GM13976 (cell line): Measurements from ENCODE around the gene WDR46.
A peak's percentile ranks its signal among the peaks of the same experiment; 100 is the strongest.

Experiments
- DNase-seq: peaks from one replicate; pipeline ENCODE4 v3.0.0; 2012; ENCODE audit warnings: low spot score
- CTCF ChIP-seq: IDR thresholded peaks from 2 replicates; pipeline ENCODE4 v1.5.1; 2012; ENCODE audit warnings: borderline replicate concordance, mild to moderate bottlenecking; ENCODE audit not compliant: insufficient read depth; ENCODE audit errors: extremely low read depth, missing control alignments, control extremely low read depth
- in situ Hi-C: fragments of 300-500 bp; cut with MboI; formaldehyde crosslinking; loops from one replicate; pipeline ENCODE4 v1.12.0; 2022; ENCODE audit warnings: low sequenced_read_pairs, mixed read lengths, inconsistent platforms; ENCODE audit not compliant: unreplicated experiment

WDR46 gene

DNA sequence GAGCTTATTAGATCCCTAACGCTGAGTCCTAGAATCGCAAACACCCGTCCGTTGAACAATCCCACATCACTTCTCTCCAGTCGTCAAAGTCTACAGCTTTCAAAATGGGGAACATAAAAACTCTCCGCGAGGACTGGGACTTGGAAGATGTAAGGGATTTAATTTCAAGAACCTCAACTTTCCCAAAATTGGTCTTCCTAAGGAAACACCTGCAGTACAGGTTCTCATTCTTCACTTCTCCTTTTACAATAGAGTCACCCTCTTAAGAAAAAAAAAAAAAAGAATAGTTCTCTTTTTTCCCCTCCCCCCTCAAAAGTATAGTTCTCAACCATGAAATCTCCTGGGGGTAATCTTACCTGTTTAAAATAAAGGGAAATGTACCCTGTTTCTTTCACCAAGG, 35.1 kb upstream of the WDR46 start:
- no peak for TF ChIP-seq CTCF
- peak; percentile 45 for DNase-seq
- in situ Hi-C loops = no loop called here

GRCh38 chr6:33323623-33323948, 34.5 kb upstream of the WDR46 start:
- TF ChIP-seq CTCF = no peak
- in situ Hi-C loops = no loop called here
- no peak for DNase-seq

- TF ChIP-seq CTCF = no peak
- in situ Hi-C loops = no loop called here
Measured at GRCh38 chr6:33321227-33321626, 32.2 kb upstream of the WDR46 start.

DNA sequence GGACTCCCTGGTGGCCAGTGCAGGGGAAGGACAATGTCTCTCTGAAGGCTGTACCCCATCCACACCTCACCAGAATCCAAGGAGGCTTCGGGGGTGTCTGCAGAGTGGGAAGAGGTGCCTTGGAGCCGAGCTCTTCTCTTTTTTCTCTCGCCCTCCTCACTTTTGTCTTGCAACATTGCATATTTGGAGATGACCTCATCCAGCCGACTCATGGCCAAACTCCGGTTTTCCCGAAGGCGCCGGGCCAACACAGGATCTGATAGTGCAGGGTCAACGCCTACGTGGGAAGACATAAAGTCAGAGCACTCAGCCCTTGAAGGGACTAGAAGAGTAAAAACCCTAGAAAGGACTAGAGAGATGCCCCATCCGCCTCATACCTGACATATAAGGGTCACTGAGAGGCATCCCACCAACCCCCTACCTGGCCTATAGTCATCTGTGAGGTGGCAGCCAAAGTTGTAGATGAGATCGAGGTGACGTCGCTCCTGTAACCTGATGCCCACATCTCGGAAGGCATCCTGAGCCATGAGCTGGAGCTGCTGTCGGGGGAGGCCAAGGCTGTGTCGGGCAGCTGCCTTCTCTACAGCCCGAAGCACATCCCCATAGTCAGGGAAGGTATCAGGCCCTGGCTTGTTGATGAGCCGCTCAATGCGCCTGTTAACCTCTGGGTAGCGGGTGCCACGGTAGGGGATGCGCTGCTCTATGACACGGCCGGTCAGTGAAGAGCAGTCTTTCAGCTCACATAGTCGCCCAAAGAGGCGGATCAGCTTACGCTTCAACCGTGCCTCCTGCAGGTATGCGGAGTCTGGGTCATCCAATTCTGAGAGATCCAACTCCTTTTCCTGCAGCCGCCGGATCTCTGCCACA, 31.5 kb upstream of the WDR46 start:
- in situ Hi-C loops = no loop called here
- TF ChIP-seq CTCF = no peak
- DNase-seq = no peak

More at GRCh38 chr6:33321227-33321626, 32.2 kb upstream of the WDR46 start:
- no peak for DNase-seq

DNA sequence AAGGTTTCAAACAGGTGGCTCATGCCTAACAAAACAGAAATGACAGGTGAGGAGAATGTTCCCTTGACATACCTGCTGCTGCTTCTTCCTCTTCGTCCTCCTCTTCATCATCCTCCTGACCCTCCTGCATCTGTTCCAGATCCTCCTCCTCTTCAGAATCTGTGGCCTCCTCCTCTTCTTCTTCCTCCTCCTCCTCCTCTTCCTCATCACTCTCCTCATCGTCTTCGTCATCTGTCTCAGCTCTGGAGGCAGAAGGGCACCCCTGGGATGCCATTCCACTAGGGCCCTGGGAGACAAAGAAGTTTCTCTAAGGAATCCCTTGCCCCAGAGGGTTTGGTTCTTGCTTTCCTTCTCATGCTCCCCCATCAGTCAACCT, 30.9 kb upstream of the WDR46 start:
- no peak for DNase-seq
- no peak for TF ChIP-seq CTCF
- in situ Hi-C loops = no loop called here

DNA sequence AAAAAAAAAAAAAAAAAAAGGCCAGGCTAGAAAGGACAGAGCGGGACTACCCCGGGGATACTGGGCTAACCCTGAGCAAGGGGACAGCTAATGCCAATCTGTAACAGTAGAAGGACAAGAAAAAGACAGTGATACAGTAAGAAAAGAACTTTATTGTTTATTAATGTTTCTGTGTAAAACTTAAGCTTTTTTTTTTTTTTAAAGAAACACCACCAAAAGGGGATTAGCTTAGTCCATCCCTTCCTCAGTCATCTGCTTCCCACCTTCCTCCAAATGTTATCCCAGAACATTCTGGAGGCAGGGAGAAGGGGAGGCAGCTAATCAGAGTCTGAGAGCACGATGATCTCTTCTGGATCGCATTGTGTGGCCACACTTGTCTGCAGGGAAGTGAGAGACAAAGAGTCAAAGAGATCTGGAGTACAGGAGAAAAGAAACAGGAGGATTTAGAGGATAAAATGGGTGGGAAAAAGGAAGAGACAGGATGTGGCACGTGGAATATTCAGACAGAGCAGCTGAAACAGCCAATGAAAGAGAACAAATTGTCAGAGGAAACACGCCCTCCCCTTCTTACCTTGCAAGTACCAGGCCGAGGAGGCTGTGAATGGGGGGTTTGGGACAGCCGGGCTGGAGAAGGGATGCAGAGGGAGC, 29.5 kb upstream of the WDR46 start:
- DNase-seq = no peak
- no peak for TF ChIP-seq CTCF
- in situ Hi-C loops = no loop called here
